H7 (cell line): ENCODE measurements around the gene HERC3. TPM values are rescaled to one million over a fixed set of nuclear protein-coding genes. Genes with fewer than 3 reads are reported as not detected.

ENCODE experiments used
- DNase-seq: peaks from one replicate; pipeline ENCODE4 v3.0.0; 2012
- H3K27me3 ChIP-seq: 2 replicates; pipeline ENCODE4 v1.6.0; 2011; ENCODE audit warnings: mild to moderate bottlenecking, low read length; ENCODE audit not compliant: control insufficient read depth, insufficient read depth
- H3K36me3 ChIP-seq: replicated peaks from 2 replicates; pipeline ENCODE4 v1.5.1; 2011; ENCODE audit warnings: low read length; ENCODE audit not compliant: control insufficient read depth, insufficient read depth
- H3K4me3 ChIP-seq: 2 replicates; pipeline ENCODE4 v1.5.1; 2011; ENCODE audit warnings: low read depth, mild to moderate bottlenecking, control low read depth, low read length, moderate library complexity; ENCODE audit not compliant: insufficient read depth
- total RNA-seq: library from RNA; depleted of rRNA; stranded (reverse); fragments of >200 nt; shearing (Covaris generic); gene quantifications from 2 replicates; pipeline ENCODE4 v1.2.3, GENCODE V29; 2014

HERC3 gene
- total RNA-seq, 1 experiment from 2014 or later, result 2.0 TPM

DNA sequence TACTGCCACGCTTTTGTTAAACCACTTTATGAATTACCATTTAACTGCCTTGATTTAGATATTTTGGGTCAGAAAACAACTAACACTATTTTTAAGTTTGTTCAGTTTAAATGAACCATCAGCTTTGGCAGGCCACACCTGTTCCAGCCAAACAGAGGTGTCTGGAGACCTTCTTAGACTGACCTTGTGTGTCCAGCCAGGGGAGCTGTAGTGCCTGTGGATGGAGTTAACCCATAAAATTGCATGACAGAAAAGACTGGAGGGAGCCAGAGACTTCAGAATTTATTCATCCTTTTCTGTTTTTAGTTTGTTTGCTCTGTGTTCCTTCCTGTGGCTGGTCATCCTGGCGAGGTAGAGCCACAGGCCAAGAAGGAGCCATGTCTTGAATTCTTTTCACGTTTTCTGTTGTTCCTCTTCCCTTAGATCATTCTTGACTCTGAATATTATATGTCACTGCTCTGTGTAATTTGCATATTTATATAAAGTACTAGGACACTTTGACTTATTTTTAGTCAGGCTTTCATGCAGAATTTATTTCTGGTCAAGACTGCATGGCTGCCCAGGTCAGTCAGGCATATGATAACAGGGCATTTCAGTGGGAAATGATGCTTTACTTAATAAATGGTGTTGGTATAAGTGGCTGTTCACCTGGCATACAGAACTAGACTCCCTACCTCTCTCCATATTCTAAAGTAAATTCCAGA, 26.7 kb downstream of the HERC3 start:
- H3K4me3 ChIP-seq, result no peak overlapping the region
- no peaks in the 10 kb centered on the region for H3K36me3 ChIP-seq
- H3K27me3 ChIP-seq, result no peaks in the 10 kb centered on the region
- no peak for DNase-seq

DNA sequence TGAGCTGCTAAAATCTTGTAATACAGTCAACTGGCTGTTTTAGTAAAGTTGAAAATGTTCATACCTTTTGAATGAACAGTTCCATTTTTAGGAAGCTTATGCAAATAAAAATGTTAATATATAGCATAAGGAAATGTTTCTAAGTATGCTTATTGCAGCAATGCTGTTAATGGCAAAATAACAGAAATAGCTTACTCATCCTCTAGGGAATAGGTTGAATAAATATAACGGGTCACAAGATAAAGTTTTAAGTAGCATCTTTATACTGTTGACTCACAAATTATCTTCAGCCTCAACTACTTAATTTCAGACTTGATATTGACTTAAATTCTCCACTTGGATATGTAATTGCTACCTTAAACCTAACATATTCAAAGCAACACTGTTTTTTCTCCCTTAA, 27.7 kb downstream of the HERC3 start:
- H3K4me3 ChIP-seq, result no peak overlapping the region
- H3K27me3 ChIP-seq, result no peaks in the 10 kb centered on the region
- H3K36me3 ChIP-seq, result no peaks in the 10 kb centered on the region
- no peak for DNase-seq

DNA sequence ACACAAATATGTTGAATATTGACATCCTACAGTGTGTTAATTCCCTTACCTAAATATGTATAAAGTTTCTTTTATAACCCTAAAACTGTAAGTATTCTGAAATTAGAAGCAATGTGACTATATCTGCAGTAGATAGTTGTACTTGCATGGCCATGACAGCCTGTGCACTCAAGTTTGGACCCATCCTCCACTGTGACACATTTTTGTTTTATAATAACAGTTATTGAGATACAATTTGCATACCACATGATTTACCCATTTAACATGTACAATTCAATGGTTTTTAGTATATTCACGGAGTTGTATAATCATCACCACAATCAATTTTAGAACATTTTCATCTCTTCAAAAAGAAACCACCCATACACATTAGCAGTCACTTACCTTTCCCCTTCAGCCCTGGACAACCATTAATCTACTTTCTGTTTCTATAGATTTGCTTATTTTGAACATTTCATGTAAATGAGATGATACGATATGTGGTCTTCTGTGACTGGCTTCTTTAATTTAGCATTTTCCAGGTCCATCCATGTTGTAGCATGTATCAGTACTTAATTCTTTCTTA, 29.6 kb downstream of the HERC3 start:
- no peak overlapping the region for H3K4me3 ChIP-seq
- DNase-seq, result no peak

DNA sequence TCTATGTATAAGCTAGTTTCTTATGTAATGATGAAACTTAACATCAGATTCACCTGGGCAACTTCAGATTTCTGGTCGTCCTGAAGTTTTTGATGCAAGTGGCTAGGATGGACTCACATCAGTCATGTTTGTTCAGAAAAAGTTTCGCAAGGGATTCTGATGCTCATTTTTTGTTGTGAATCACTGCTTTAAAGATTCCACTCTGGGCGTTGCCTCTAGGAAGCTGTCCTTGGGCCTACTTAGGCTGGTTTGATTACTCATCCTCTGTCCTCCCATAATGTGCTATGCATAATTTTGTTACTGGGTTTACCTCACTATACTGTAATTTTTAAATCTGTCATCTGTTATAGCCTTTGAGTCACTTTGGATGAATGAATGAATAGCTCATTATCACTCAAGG, 30.8 kb downstream of the HERC3 start:
- no peak overlapping the region for H3K4me3 ChIP-seq
- DNase-seq, result no peak
- no peaks in the 10 kb centered on the region for H3K36me3 ChIP-seq
- no peaks in the 10 kb centered on the region for H3K27me3 ChIP-seq

More for the DNA sequence above, 29.6 kb downstream of the HERC3 start:
- Histone ChIP-seq H3K27me3 (no peaks in the 10 kb centered on the region), H3K36me3 (no peaks in the 10 kb centered on the region)

DNA sequence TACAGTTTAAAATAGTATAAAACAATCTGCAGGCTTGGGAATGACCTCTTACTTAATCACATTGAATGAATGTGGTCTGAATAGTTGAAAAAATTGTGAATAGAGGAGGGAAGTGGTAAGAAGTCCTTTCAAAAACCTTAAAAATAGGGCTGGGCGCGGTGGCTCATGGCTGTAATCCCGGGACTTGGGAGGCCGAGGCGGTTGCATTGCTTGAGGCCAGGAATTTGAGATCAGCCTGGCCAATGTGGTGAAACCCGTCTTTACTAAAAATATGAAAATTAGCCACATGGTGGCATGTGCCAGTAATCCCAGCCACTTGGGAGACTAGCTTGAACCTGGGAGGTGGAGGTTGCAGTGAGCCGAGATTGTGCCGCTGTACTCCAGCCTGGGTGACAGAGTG, 36.5 kb downstream of the HERC3 start:
- Histone ChIP-seq H3K36me3 (no peaks in the 10 kb centered on the region), H3K27me3 (no peaks in the 10 kb centered on the region), H3K4me3 (no peak overlapping the region)
- DNase-seq, result no peak

DNA sequence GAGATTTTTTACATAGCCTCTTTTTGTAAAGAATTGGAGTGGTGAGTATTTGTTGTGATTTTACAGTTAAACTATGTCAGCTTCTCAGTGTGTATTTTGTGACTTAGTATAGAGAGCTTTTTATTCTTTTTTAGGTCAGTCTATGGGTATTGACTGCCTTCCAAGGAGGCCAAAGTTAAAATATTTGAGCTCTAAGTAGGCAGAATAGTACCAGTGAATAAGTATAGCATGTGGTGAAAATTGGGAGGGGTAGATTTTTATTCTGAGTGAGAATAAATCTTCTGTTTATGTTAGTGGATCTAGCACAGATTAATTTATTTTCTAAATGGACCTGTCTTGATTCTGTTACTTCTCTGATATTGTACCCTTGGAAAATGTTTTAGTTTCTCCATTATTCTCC, 37.5 kb downstream of the HERC3 start:
- no peak overlapping the region for H3K4me3 ChIP-seq
- DNase-seq, result no peak
- H3K36me3 ChIP-seq, result no peaks in the 10 kb centered on the region
- no peaks in the 10 kb centered on the region for H3K27me3 ChIP-seq

DNA sequence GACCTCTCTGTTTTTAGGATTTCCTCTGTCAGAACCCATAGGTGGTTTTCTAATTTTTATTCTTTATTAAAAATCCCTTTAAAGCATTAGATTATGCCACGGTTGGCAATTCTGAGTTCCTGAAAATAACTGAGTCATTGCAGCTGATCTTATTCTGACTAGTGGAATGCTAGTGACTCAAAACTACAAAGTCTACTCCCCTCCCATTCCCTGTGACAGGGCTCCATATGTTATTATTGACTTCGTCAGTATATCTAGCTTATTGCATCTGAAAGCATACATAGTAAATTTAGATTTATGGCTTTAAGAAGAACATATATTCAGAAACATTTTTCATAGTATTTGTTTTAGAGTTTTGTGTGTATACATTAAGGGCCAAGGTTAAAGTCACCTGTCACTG, 38.5 kb downstream of the HERC3 start:
- Histone ChIP-seq H3K27me3 (no peaks in the 10 kb centered on the region), H3K4me3 (no peak overlapping the region), H3K36me3 (no peaks in the 10 kb centered on the region)
- no peak for DNase-seq

DNA sequence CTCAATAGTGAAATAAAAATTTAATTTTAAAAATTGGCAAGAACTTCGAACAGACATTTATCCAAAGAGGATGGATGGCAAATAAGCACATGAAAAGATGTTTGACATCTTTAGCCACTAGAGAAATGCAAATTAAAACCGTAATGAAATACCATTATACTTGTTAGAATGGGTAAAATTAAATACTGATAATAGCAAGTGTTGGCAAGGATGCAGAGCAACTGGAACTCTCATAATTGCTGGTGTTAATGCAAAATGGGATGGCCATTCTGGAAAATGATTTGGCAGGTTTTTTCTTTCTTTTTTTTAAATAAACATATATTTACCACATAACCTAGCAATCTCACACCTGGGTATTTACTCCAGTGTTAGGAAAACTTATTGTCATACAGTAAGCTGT, 51.7 kb downstream of the HERC3 start:
- no peaks in the 10 kb centered on the region for H3K36me3 ChIP-seq
- H3K27me3 ChIP-seq, result no peaks in the 10 kb centered on the region
- DNase-seq, result no peak
- H3K4me3 ChIP-seq, result no peak overlapping the region

DNA sequence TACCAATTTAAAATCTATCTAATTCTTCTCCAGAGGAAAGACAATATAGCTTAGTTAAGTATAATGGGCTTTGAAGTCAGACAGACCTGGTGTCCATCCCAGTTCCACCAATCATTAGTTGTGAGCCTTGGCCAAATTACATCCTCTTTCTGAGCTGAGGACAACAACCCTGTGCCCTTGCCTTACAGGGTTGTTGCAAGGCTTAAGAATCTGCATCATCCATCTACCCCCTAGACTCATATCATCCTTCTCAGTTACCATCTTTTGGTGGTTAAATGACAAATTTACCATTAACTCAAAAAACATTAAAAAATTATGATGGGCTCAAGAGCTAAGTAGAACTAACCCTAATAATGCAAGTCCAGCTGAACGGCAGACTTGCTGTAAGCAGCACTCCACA, 53.7 kb downstream of the HERC3 start:
- no peaks in the 10 kb centered on the region for H3K36me3 ChIP-seq
- no peak overlapping the region for H3K4me3 ChIP-seq
- no peaks in the 10 kb centered on the region for H3K27me3 ChIP-seq
- no peak for DNase-seq

DNA sequence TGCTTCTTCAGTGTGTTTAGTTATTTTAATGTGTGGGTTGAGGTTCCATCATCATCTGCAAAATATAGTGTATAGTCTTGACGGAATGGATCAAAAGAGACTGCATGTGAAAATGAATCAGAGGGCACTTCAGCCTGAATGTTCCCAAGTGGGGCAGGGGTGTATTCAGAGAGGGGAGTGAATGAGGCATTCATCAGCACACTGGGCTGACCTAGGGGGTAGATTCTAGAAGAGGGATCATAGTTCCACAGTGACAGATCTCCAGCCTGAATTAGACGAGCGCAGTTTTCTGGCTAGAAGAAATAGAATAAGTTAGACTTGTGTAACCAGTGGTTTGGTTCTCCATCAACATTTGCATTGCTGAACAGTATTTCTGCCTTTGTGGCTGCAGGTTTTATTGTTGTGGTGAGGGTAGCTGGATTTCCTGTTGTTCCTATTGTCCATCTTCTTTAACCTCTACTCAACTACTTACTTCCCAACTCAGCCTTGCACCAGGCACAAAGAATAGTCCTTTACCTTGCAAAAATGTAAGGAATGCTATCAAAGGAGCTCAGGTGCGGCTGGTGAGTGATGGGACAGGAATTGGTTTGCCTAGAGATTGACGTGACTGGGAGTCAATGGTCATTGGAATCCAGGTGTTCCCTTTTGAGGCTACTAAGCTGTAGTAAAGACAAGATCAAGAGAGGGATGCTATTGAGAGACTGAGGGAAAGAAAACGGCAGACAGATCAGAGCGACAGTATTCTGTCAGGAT, 54.4 kb downstream of the HERC3 start:
- no peaks in the 10 kb centered on the region for H3K27me3 ChIP-seq
- no peak overlapping the region for H3K4me3 ChIP-seq
- H3K36me3 ChIP-seq, result no peaks in the 10 kb centered on the region
- peak; percentile 32 for DNase-seq

DNA sequence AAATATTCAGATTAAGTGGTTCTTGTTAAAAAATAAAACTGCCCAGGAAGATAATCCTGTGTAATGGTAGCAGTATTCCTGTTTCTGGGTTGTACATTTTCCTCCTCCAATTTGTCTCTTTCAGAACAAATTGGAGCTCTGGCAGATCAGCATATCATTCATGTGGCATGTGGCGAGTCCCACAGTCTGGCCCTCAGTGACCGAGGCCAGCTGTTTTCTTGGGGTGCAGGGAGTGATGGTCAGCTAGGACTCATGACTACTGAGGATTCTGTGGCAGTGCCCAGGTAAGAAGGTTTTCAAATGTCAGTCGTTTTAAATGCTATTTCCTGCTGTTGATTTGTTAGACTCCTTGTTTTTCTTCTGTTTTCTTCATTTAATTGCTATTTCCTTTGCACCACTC, 57.4 kb downstream of the HERC3 start:
- Histone ChIP-seq H3K36me3 (no peaks in the 10 kb centered on the region), H3K27me3 (no peaks in the 10 kb centered on the region), H3K4me3 (no peak overlapping the region)
- no peak for DNase-seq

DNA sequence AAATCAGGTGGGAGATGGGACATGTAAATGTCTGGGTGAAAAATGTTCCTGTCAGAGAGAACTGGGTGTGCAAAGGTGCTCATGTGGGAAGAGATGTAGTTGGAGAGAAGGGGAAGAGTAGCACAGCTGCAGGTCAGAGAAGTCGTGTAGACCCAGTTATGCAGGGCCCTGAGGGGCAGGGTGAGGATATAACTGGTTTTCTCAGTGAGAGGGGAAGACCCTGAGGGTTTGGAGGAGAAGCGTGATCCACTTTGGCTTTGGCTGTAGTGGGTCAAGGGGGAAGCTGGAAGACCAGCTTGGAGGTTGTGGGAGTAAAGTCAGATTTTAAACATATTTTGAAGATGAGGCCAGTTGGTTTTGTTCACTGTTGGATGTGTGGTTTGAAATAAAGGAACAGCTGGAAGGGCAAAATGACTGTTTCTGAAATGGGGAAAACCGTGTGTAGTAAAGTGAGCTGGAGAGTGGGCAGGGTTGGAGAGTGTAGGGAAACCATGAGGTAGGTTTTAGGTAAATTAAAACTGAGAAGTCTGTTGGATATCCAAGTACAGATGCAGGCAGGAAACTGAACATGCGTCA, 61.2 kb downstream of the HERC3 start:
- Histone ChIP-seq H3K27me3 (no peaks in the 10 kb centered on the region), H3K36me3 (no peaks in the 10 kb centered on the region), H3K4me3 (no peak overlapping the region)
- no peak for DNase-seq

DNA sequence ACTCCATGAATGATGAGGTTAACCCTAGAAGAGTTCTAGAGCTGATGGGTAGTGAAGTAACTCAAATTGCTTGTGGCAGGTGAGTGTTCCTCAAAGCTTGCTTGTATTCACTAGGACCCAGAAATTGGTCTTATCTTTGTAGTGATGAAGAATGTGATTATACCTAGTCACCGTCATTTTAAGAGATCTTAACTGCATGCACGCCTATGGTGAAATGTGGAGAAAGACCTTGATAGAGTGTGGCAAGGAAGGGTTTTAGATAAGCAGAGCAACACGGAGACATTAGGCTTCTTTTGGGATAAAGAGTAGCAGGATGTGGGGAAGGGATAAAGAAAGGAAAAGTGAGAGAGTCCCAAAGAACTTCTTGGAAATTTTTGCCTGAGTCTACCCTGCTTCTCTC, 62.9 kb downstream of the HERC3 start:
- Histone ChIP-seq H3K36me3 (no peaks in the 10 kb centered on the region), H3K27me3 (no peaks in the 10 kb centered on the region)
- DNase-seq, result no peak

DNA sequence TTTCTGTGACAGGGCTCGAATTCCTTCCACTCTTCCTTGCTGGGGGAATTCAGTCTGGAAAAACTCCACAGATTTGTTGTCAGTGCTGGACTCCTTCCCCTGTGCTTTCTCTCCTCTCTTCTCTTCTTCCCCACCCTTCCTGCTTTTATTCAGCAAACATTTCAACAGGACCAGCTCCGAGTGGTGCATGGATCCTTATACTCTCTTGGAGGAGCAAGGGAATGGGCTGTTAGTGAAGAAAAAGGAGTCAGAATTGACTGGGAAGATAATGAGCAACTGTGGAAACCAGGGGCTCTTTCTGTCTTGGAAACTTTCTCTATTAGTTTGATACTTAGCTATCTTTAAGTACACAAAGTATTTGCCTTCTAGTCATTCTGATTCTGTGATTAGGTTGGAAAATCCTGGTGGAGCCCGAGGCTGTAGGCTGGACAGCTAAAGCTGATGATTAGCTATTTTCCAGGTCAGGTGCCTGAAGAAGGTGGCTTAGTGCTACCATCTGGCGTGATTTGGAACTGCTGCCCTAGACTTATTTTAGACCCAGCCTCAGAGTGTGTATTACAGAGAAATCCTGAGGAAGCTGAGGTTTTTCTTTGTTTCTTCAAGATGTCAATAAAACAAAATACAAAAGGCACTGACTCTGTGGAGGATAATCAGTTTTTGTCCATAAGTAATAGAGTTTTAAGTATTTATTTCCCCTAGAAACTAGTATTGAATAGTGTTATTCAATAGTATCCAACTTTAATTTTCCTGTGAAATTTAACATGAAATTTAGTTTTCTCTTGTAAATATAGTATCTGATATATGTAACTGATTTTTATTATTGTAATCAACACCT, 67.0 kb downstream of the HERC3 start:
- no peaks in the 10 kb centered on the region for H3K36me3 ChIP-seq
- H3K4me3 ChIP-seq, result no peak overlapping the region
- DNase-seq, result peak; percentile 42
- no peaks in the 10 kb centered on the region for H3K27me3 ChIP-seq

More for the DNA sequence above, 62.9 kb downstream of the HERC3 start:
- no peak overlapping the region for H3K4me3 ChIP-seq
